GM18868 (cell line): ENCODE data around the gene LRRC72.
A peak's percentile ranks its signal among the peaks of the same experiment; 100 is the strongest.
"Not testable (repeated sequence)": the region's sequence is repeated elsewhere in the genome, so short reads cannot be mapped to it uniquely, and the experiment has no call there.

Experiments used
- ATAC-seq: cut with Tn5 transposase; IDR thresholded peaks from one replicate; pipeline ENCODE4 v1.9.1; 2021; ENCODE audit warnings: mild to moderate bottlenecking, moderate library complexity; ENCODE audit not compliant: unreplicated experiment

Gene LRRC72

GRCh38 chr7:16524332-16524731 lies 2.3 kb upstream of the LRRC72 start:
- ATAC-seq = no peak

DNA sequence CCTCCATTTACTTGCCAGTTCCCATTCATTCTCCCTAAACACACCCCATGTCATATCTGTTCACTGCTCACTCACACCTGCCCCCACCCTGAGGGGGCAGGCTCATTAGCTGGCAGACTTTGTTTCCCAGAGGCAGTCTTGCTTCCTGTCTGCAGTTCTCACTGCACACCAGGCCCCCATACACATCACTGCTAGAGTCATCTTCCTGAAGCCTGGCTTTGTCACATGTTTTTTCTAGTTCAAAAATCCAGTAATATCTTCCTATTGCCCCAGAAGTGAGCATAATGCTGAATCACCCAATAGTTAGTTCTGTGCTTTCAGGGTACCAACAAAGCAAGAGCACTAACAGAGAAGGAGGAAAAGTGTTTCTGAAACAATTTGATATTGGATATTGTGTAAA lies 1.9 kb downstream of the LRRC72 start:
- no peak for ATAC-seq

- ATAC-seq = no peak
These were observed 3.1 kb downstream of the LRRC72 start for GRCh38 chr7:16529697-16530096.

DNA sequence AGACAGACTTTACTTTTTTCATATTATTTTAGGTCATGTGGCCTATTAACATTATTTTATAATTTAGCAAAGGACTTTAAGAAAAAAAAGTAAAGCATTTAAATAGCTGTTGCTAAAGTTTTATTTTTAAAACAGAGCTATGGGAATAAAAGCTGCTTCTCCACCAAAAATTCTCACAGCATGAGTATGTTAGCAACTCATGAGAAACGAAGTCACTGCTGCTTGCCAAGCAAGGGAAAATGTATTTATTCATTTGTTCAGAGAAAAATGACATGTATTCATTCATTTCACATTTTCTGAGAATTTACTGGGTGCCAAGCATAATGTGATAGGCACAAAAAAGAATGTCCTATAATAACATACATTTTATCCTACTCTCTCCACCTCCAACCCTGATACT lies 5.1 kb downstream of the LRRC72 start:
- no peak for ATAC-seq

DNA sequence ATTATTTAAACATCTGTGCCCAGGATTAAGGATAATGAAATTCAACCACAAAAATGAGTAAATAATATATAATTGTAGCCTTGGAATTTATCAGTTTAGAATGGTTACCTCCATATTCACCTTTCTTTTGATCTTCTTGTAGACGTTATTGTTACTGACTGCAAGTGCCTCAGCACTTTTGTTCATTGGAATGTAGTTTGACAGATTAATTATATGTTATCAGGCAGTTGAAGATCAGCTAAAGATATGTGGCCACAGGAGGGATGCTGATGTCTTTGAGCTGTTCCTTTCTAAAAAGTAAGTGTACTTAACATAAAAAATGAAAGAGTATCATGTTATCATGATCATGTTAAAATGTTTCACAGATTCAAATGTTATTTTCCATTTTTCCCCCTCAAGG lies 5.6 kb downstream of the LRRC72 start:
- ATAC-seq = no peak

- ATAC-seq = no peak
These were observed 8.9 kb downstream of the LRRC72 start for GRCh38 chr7:16535500-16535899.

- not testable (repeated sequence) for ATAC-seq
These were observed 13.9 kb downstream of the LRRC72 start for GRCh38 chr7:16540559-16540958.

GRCh38 chr7:16542401-16542800 lies 15.8 kb downstream of the LRRC72 start:
- ATAC-seq = no peak

GRCh38 chr7:16543456-16543855 lies 16.8 kb downstream of the LRRC72 start:
- no peak for ATAC-seq

DNA sequence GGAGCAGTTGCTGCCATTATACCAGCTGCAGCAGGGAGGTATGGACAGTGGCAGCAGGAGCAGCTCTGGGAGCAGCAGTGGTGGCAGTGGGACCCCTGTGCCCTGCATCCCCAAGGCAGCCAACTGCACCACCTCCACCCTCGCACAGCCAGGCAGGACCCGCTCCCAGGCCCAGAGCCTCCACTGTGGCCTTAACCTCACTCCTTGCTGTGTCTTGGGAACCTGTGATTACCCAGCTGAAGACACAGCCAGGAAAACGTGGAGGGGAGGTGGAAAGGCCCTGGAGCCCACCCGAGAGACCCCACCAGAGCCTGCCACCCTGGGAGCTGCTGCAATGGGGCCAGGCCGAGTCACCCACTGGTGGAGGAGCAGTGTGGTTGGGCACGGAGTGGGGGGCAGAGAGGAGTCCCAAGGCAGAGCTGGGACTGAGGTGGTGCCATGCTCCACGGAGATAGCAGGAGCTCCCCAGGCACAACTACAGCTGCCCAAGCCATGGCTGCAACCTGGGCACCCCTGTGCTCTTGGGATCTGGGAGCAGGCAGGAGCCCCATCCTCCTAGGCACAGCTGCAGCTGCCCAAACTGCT lies 20.4 kb downstream of the LRRC72 start:
- ATAC-seq = no peak

DNA sequence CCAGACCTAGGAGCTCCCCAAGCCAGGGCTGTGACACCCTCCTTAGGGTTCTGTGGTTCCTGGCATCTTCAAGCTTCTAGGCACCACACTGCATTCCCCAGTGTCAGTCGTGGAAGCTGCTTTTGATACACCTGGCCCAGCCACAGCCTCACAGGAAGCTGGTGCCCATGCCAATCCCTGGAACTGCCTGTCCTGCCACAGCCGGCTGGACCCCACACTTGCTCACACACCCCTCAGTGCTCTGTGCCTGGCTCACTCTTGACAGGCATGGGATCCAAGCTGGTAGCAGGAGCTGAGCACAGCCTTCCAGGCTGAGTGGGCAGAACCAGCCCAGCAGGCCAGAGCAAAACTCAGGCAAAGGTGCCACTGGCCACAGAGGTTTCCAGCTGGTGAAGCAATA lies 21.8 kb downstream of the LRRC72 start:
- no peak for ATAC-seq

GRCh38 chr7:16550671-16551070 lies 24.0 kb downstream of the LRRC72 start:
- no peak for ATAC-seq

DNA sequence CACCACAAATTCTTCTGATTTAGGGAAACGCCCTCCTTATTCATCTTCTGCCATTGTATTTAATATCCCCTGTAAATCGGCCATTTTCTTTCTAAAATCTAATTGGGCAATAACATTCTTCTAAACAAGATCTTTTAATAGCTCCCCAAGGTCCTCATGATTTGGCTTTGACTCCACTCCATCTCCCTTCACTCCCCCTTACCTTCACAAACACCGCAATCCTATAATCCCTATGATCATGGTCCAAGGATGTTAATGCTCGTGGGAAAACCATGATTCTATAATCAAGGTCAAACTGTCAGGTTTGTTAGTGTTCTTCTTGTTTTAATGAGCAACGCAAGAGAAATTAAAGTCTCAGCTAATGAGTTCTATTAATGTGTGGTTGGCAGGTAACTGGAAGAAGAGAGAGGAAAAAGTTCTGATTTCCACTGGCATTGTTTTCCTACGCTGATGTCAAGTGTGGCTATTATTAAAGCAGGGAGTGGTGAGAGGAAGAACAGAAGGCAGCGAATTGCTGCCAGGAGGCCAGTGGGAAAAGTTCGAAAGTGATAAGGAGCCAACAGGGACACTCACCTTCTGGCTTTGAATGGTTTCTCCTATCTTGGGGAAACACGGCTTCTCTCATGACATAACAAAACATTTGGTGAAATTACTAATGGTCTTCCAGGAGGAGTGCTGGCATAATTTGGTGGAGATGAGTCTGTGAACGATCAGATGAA lies 28.1 kb downstream of the LRRC72 start:
- no peak for ATAC-seq

- ATAC-seq = no peak
These were observed 29.7 kb downstream of the LRRC72 start for GRCh38 chr7:16556359-16556758.

GRCh38 chr7:16558761-16559302 lies 32.2 kb downstream of the LRRC72 start:
- no peak for ATAC-seq

DNA sequence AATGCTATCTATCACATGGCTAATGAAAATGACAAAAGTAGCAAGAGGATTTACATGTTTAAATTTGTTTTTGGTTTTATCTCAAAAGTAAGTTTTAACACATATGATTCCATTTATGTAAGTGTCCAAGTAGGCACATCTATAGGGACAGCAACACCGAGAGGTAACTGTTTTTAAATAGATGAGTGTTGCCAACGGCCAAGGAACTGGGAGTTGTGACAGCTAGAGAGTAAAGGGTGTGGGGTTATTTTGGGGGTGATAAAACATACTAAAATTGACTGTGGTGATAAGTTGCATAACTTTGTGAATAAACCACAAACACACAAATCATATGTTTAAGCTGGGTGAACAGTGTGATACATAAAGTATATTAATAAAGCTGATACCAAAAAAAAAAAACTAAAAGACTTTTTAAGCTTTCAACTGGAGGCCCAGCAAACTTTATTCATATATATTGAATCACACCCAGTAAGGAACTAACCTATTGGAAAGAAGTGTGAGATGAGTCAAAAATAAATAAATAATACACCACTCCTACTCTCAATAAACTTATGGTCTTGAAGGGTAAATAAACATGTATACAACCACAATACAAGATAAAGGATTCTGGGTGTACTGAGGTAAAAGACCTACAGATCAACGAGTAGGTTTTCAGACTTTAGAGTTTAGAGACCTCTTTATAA lies 33.0 kb downstream of the LRRC72 start:
- ATAC-seq = no peak

GRCh38 chr7:16561943-16562342 lies 35.3 kb downstream of the LRRC72 start:
- ATAC-seq = no peak

- ATAC-seq = no peak
These were observed 36.0 kb downstream of the LRRC72 start for GRCh38 chr7:16562456-16563220.

GRCh38 chr7:16563281-16564022 lies 36.8 kb downstream of the LRRC72 start:
- peak; percentile 80 for ATAC-seq

- no peak for ATAC-seq
These were observed 37.4 kb downstream of the LRRC72 start for GRCh38 chr7:16564023-16564380.
